Right lobe of liver (tissue), 6 donors: ENCODE measurements around the gene PLEKHA5. TPM values are rescaled to one million over a fixed set of nuclear protein-coding genes. Genes with fewer than 3 reads are reported as not detected.

ENCODE experiments used
- ATAC-seq, 4 donors: fragments of 200-7000 bp; cut with Tn5 transposase; one replicate each; pipeline ENCODE4 v1.9.1; 2020; ENCODE audit warnings: mild to moderate bottlenecking in 4 of 4, moderate library complexity in 4 of 4
- DNase-seq, 3 donors: peaks; one replicate each; pipeline ENCODE4 v3.0.0-alpha.2; 2020
- H3K27ac ChIP-seq, 3 donors: fragments of 200-600 bp; one replicate each; pipeline ENCODE4 v1.8.0; 2022
- H3K27me3 ChIP-seq, 2 donors: fragments of 200-600 bp; one replicate each; pipeline ENCODE4 v1.8.0; 2022
- H3K36me3 ChIP-seq, 4 donors: fragments of 200-600 bp; sonication (generic) in 1 of 4; one replicate each; pipeline versions ENCODE4 v1.5.1 to v1.8.0; 2017 to 2022; ENCODE audit warnings: control low read depth in 1 of 4
- H3K4me1 ChIP-seq, 4 donors: fragments of 200-600 bp; sonication (generic) in 1 of 4; one replicate each; pipeline versions ENCODE4 v1.5.1 to v1.8.0; 2017 to 2022; ENCODE audit warnings: control low read depth in 1 of 4
- H3K4me3 ChIP-seq, 3 donors: fragments of 200-600 bp; one replicate each; pipeline ENCODE4 v1.8.0; 2022
- H3K9me3 ChIP-seq, 4 donors: fragments of 200-600 bp; sonication (generic) in 1 of 4; one replicate each; pipeline versions ENCODE4 v1.5.1 to v1.8.0; 2017 to 2022; ENCODE audit warnings: control low read depth in 1 of 4
- POLR2A ChIP-seq: fragments of 450-650 bp; IDR thresholded peaks from one replicate; pipeline ENCODE4 v1.6.1; 2017; ENCODE audit warnings: antibody characterized with exemption, mild to moderate bottlenecking
- WGBS: methylation state at CpG from one replicate; pipeline ENCODE4 v1.1.6; 2018; ENCODE audit warnings: low coverage, low lambda C conversion rate; ENCODE audit not compliant: insufficient coverage; ENCODE audit errors: missing lambda C conversion rate; 5-methylcytosine and 5-hydroxymethylcytosine counted together
- intact Hi-C, 2 donors: fragments of 100-400 bp; cut with DNase I; formaldehyde crosslinking; loops; one replicate each; pipeline versions ENCODE4 v1.11.2 to v1.14.1; 2022
- total RNA-seq, 6 experiments: library from RNA; depleted of rRNA in 2 of 6; stranded (reverse); fragments of >200 nt in 2 of 6; fragmentation: NEBNext Ultra II Directional in 3 of 6; extraction: Animal tissue kit (Norgen Biotek cat#: 25700) in 3 of 6; gene quantifications; one replicate each; pipeline versions ENCODE4 v1.1.0 to v1.2.4, GENCODE V29; 2016 to 2023
- TF ChIP-seq, protein P1 (sequence below), 4 donors: fragments of 200-600 bp in 3 of 4; fragments of 450-650 bp in 1 of 4; IDR thresholded peaks; one replicate each; pipeline versions ENCODE4 v1.5.1 to v1.8.0; 2016 to 2022; ENCODE audit warnings: antibody characterized with exemption in 4 of 4, mild to moderate bottlenecking in 2 of 4
- donor health status: DM: no; HTN: yes; CAD: no.
- donor health status: DM: no; HTN: no; CAD: no.
- donor health status: DM: no; HTN: no; CAD: no.
- donor health status: DM: no; HTN: yes; CAD: no.
- donor health status: DM: no; HTN: yes; CAD: no.

The PLEKHA5 gene
- total RNA-seq, 6 experiments from 2014 or later = 14.7 to 18.7 (median 15.8) TPM

DNA sequence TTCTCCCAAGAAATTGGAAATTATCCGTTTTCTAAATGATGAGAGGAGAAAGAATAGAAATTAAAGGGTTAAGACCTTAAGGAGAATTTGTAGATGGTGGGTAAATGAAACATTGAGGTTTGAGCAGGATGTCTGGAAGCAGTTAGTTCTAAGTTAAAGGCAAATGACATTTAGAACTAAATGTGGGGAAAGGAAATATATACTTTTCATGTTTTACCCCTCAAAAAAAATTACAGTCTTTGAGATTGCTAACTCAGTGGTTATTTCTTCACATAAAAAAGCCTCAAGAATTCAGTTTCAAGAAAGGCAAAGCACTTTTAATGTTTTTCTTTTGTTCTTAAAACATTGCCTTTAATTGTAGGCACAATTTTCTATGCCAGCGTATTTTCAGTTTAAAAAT lies 114.0 kb downstream of the PLEKHA5 start:
- Histone ChIP-seq H3K27me3 (no peaks in the 10 kb centered on the region), H3K4me3 (no peak overlapping the region), H3K4me1 (peaks cover 0 to 22% (median 0%) of the 10 kb centered on the region in 4 donors), H3K36me3 (no peaks in the 10 kb centered on the region), H3K9me3 (no peaks in the 10 kb centered on the region), H3K27ac (no peak overlapping the region)
- no peak for TF ChIP-seq POLR2A
- TF ChIP-seq, protein P1, sequence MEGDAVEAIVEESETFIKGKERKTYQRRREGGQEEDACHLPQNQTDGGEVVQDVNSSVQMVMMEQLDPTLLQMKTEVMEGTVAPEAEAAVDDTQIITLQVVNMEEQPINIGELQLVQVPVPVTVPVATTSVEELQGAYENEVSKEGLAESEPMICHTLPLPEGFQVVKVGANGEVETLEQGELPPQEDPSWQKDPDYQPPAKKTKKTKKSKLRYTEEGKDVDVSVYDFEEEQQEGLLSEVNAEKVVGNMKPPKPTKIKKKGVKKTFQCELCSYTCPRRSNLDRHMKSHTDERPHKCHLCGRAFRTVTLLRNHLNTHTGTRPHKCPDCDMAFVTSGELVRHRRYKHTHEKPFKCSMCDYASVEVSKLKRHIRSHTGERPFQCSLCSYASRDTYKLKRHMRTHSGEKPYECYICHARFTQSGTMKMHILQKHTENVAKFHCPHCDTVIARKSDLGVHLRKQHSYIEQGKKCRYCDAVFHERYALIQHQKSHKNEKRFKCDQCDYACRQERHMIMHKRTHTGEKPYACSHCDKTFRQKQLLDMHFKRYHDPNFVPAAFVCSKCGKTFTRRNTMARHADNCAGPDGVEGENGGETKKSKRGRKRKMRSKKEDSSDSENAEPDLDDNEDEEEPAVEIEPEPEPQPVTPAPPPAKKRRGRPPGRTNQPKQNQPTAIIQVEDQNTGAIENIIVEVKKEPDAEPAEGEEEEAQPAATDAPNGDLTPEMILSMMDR (IDR thresholded peaks at IDR 0.05) = no peak
- no peak for DNase-seq
- 66% methylated on average over 2 of the region's 2 CpGs for WGBS
- intact Hi-C loops = no loop called here
- ATAC-seq = no peak

DNA sequence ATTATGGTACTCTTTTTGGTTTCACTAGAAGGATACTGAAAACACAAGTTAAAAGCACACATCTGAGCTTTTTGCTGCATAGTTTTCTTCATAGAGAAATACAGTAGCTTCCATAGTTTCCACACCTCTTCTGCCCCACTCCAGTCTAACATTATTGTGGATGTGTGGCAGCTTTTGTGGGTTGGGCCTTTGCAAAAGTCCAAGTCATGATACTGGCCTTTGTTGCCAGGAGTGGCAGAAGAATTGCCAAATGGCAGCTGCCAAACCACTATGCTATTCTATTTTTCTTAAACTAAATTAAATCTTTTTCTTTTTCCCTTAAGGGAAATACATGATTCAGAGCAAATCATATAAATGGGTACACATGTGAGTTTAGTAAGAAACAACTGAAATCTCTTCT lies 114.8 kb downstream of the PLEKHA5 start:
- no peak overlapping the region for H3K27ac ChIP-seq
- intact Hi-C loops = no loop called here
- no peak for DNase-seq

DNA sequence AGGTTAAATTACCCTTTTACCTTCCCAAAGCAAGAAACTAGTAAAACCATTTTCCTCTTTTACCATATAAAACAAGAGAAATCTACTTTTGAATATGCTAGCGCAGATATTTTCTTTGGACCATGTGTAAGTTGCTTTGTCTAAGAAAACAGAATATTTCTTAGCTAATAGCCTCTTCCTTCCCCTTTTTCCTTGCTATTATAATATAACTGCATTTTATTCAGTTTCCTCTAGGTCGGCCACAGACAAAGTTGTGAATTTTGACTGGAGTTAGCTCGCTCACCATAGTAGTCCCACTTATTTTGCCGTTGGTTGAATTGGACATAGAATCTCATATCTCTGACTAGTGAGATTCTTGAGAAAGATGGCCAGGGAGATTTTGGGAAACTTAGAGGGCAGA lies 115.6 kb downstream of the PLEKHA5 start:
- peak in 2 of 4 donors; percentile 29 to 46 for ATAC-seq
- DNase-seq = no peak

More for the DNA sequence above, 114.8 kb downstream of the PLEKHA5 start:
- peaks cover 0 to 22% (median 0%) of the 10 kb centered on the region in 4 donors for H3K4me1 ChIP-seq
- H3K4me3 ChIP-seq = no peak overlapping the region
- no peaks in the 10 kb centered on the region for H3K9me3 ChIP-seq
- H3K27me3 ChIP-seq = no peaks in the 10 kb centered on the region
- no peak for TF ChIP-seq POLR2A
- TF ChIP-seq, protein P1 (IDR thresholded peaks at IDR 0.05) = no peak
- H3K36me3 ChIP-seq = no peaks in the 10 kb centered on the region
- peak; percentile 55 to 90 (median 70) for ATAC-seq

DNA sequence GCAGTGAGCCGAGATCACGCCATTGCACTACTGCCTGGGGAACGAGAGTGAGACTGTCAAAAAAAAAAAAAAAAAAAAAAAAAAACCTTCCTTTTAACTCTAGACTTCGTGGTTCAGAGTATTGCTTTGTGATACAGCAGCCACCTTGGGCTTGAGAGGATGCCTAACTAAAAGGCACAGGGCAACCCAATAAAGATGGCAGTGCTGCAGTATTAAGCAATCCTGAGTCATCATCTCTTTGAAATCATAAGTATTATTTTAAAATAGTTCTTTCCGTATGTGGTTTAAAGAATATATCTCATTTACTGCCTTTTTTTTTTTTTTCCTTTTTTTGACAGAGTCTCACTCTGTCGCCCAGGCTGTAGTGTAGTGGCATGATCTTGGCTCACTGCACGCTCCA lies 116.1 kb downstream of the PLEKHA5 start:
- WGBS = 68% methylated on average over 5 of the region's 7 CpGs
- ATAC-seq = peak in 1 of 4 donors; percentile 28
- Histone ChIP-seq H3K4me3 (no peak overlapping the region), H3K27me3 (no peaks in the 10 kb centered on the region), H3K9me3 (no peaks in the 10 kb centered on the region), H3K36me3 (no peaks in the 10 kb centered on the region), H3K27ac (no peak overlapping the region), H3K4me1 (peaks cover 0 to 22% (median 0%) of the 10 kb centered on the region in 4 donors)
- intact Hi-C loops = no loop called here
- TF ChIP-seq, protein P1 (IDR thresholded peaks at IDR 0.05) = no peak
- TF ChIP-seq POLR2A = no peak
- no peak for DNase-seq

More for the DNA sequence above, 115.6 kb downstream of the PLEKHA5 start:
- 63% methylated on average over 4 of the region's 4 CpGs for WGBS
- Histone ChIP-seq H3K27me3 (no peaks in the 10 kb centered on the region), H3K36me3 (no peaks in the 10 kb centered on the region), H3K4me1 (peaks cover 0 to 22% (median 0%) of the 10 kb centered on the region in 4 donors), H3K4me3 (no peak overlapping the region), H3K9me3 (no peaks in the 10 kb centered on the region), H3K27ac (no peak overlapping the region)
- intact Hi-C loops = no loop called here
- TF ChIP-seq, protein P1 (IDR thresholded peaks at IDR 0.05) = no peak
- no peak for TF ChIP-seq POLR2A

DNA sequence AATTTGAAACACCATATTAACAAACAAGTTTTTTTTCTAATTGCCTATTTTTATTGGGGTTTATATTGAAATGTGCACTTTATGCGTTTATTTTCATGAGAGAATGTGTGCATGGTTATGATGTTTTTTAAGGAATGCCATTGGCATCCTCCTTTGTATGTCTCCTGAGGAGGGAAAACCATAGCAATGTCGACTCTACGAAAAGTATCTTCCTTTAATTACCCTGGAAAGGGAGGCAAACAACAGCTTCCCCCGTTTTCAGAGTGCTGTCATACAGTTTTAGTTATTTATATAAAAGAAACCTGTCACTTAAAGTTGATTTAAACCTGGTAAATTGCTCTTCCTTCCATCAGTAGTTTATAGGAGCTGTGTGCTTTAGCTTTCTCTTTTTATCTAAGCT lies 117.4 kb downstream of the PLEKHA5 start:
- intact Hi-C loops = no loop called here
- no peak for DNase-seq
- WGBS = 85% methylated on average over 4 of the region's 4 CpGs

More for the DNA sequence above, 117.4 kb downstream of the PLEKHA5 start:
- ATAC-seq = no peak
- TF ChIP-seq, protein P1 (IDR thresholded peaks at IDR 0.05) = no peak
- TF ChIP-seq POLR2A = no peak
- no peaks in the 10 kb centered on the region for H3K27me3 ChIP-seq
- H3K4me1 ChIP-seq = peaks cover 0 to 22% (median 0%) of the 10 kb centered on the region in 4 donors
- no peak overlapping the region for H3K4me3 ChIP-seq
- no peaks in the 10 kb centered on the region for H3K9me3 ChIP-seq
- H3K27ac ChIP-seq = no peak overlapping the region
- no peaks in the 10 kb centered on the region for H3K36me3 ChIP-seq
